H9 (cell line): ENCODE measurements around the gene NRP1. TPM values are rescaled to one million over a fixed set of nuclear protein-coding genes. Genes with fewer than 3 reads are reported as not detected.

Experiments
- DNase-seq: peaks from one replicate; pipeline ENCODE4 v3.0.0-alpha.2; 2017
- H2AFZ ChIP-seq: one replicate; pipeline ENCODE4 v1.6.1; 2013; ENCODE audit warnings: mild to moderate bottlenecking, low read length, control low read depth, moderate library complexity
- H2AK5ac ChIP-seq: 2 replicates; pipeline ENCODE4 v1.6.1; 2013; ENCODE audit warnings: low read length, control low read depth, mixed read lengths; ENCODE audit not compliant: insufficient read length
- H2BK120ac ChIP-seq: one replicate; pipeline ENCODE4 v1.6.1; 2013; ENCODE audit warnings: low read depth, mild to moderate bottlenecking, low read length, control low read depth, inconsistent platforms; ENCODE audit not compliant: poor library complexity, severe bottlenecking
- H2BK12ac ChIP-seq: 2 replicates; pipeline ENCODE4 v1.6.1; 2013; ENCODE audit warnings: low read length, control low read depth, mixed read lengths, low read depth; ENCODE audit not compliant: insufficient read length
- H2BK15ac ChIP-seq: 2 replicates; pipeline ENCODE4 v1.6.1; 2013; ENCODE audit warnings: low read depth, low read length, control low read depth
- H2BK20ac ChIP-seq: one replicate; pipeline ENCODE4 v1.6.1; 2013; ENCODE audit warnings: low read depth, mild to moderate bottlenecking, low read length, control low read depth, inconsistent platforms; ENCODE audit not compliant: poor library complexity, severe bottlenecking
- H2BK5ac ChIP-seq: 2 replicates; pipeline ENCODE4 v1.6.1; 2013; ENCODE audit warnings: low read length, control low read depth, mixed read lengths; ENCODE audit not compliant: insufficient read length
- H3K14ac ChIP-seq: 2 replicates; pipeline ENCODE4 v1.6.1; 2013; ENCODE audit warnings: low read length, control low read depth; ENCODE audit not compliant: insufficient read depth
- H3K18ac ChIP-seq: 2 replicates; pipeline ENCODE4 v1.6.1; 2013; ENCODE audit warnings: low read depth, mild to moderate bottlenecking, mixed read lengths, low read length, control low read depth; ENCODE audit not compliant: insufficient read length
- H3K23ac ChIP-seq: 2 replicates; pipeline ENCODE4 v1.6.1; 2013; ENCODE audit warnings: low read length, control low read depth, mixed read lengths, low read depth; ENCODE audit not compliant: insufficient read length
- H3K23me2 ChIP-seq: 2 replicates; pipeline ENCODE4 v1.6.1; 2013; ENCODE audit warnings: low read depth, mild to moderate bottlenecking, mixed read lengths, low read length, control low read depth; ENCODE audit not compliant: insufficient read length, poor library complexity, severe bottlenecking
- H3K27ac ChIP-seq: 2 replicates; pipeline ENCODE4 v1.5.1; 2013; ENCODE audit warnings: low read length, control low read depth, mixed read lengths, low read depth; ENCODE audit not compliant: insufficient read length
- H3K27me3 ChIP-seq: 2 replicates; pipeline ENCODE4 v1.6.1; 2013; ENCODE audit warnings: low read length, control low read depth, inconsistent platforms; ENCODE audit not compliant: insufficient read depth
- H3K4ac ChIP-seq: 2 replicates; pipeline ENCODE4 v1.6.1; 2013; ENCODE audit warnings: low read depth, mild to moderate bottlenecking, control low read depth, inconsistent platforms, low read length, moderate library complexity
- H3K4me1 ChIP-seq: 2 replicates; pipeline ENCODE4 v1.6.1; 2013; ENCODE audit warnings: low read length, control low read depth, inconsistent platforms; ENCODE audit not compliant: insufficient read depth
- H3K4me2 ChIP-seq: 2 replicates; pipeline ENCODE4 v1.6.1; 2013; ENCODE audit warnings: low read length, control low read depth, mixed read lengths; ENCODE audit not compliant: insufficient read length, insufficient read depth
- H3K56ac ChIP-seq: 2 replicates; pipeline ENCODE4 v1.6.1; 2013; ENCODE audit warnings: low read depth, mild to moderate bottlenecking, mixed read lengths, low read length, control low read depth; ENCODE audit not compliant: insufficient read length
- H3K79me1 ChIP-seq: 2 replicates; pipeline ENCODE4 v1.6.1; 2013; ENCODE audit warnings: low read depth, mild to moderate bottlenecking, moderate library complexity, low read length, control low read depth, inconsistent platforms; ENCODE audit not compliant: insufficient read depth, poor library complexity, severe bottlenecking
- H3K79me2 ChIP-seq: 2 replicates; pipeline ENCODE4 v1.6.1; 2013; ENCODE audit warnings: low read length, control low read depth, inconsistent platforms; ENCODE audit not compliant: insufficient read depth
- H3K9ac ChIP-seq: 2 replicates; pipeline ENCODE4 v1.6.1; 2013; ENCODE audit warnings: low read length, control low read depth, mixed read lengths; ENCODE audit not compliant: insufficient read length; ENCODE audit errors: extremely low read depth
- H3K9me3 ChIP-seq: one replicate; pipeline ENCODE4 v1.6.1; 2013; ENCODE audit warnings: low read depth, low read length, inconsistent platforms; ENCODE audit not compliant: control insufficient read depth
- H3T11ph ChIP-seq: one replicate; pipeline ENCODE4 v1.6.1; 2013; ENCODE audit warnings: mild to moderate bottlenecking, low read length, control low read depth, inconsistent platforms
- H4K20me1 ChIP-seq: one replicate; pipeline ENCODE4 v1.6.1; 2013; ENCODE audit not compliant: control insufficient read depth, insufficient read length, insufficient read depth
- H4K5ac ChIP-seq: 2 replicates; pipeline ENCODE4 v1.6.1; 2013; ENCODE audit warnings: low read depth, mild to moderate bottlenecking, mixed read lengths, low read length, control low read depth; ENCODE audit not compliant: insufficient read length
- H4K8ac ChIP-seq: replicated peaks from 2 replicates; pipeline ENCODE4 v1.6.1; 2013; ENCODE audit warnings: low read length, control low read depth, mixed read lengths, low read depth; ENCODE audit not compliant: insufficient read length
- H4K91ac ChIP-seq: 2 replicates; pipeline ENCODE4 v1.6.1; 2013; ENCODE audit warnings: low read depth, mild to moderate bottlenecking, moderate library complexity, mixed read lengths, low read length, control low read depth; ENCODE audit not compliant: insufficient read length
- H3K27ac Mint-ChIP-seq, 3 experiments: 2 replicates in 2 of 3; 3 replicates in 1 of 3; pipeline ENCODE4 v1.8.0; 2020 to 2021; ENCODE audit warnings: mixed read lengths in 3 of 3, mild to moderate bottlenecking in 1 of 3, moderate library complexity in 1 of 3
- H3K27me3 Mint-ChIP-seq: 2 replicates; pipeline ENCODE4 v1.8.0; 2021; ENCODE audit warnings: low read depth, mild to moderate bottlenecking, moderate library complexity, mixed read lengths
- H3K36me3 Mint-ChIP-seq, 3 experiments: 2 replicates in 2 of 3; 3 replicates in 1 of 3; pipeline ENCODE4 v1.8.0; 2020 to 2021; ENCODE audit warnings: low read depth in 3 of 3, mixed read lengths in 3 of 3; ENCODE audit not compliant: insufficient read depth in 1 of 3
- H3K4me1 Mint-ChIP-seq, 2 experiments: 2 replicates each; pipeline ENCODE4 v1.8.0; 2020; ENCODE audit warnings: mixed read lengths in 2 of 2
- H3K4me3 Mint-ChIP-seq, 2 experiments: 2 replicates in 1 of 2; 3 replicates in 1 of 2; pipeline ENCODE4 v1.8.0; 2020 to 2021; ENCODE audit warnings: mild to moderate bottlenecking in 2 of 2, mixed read lengths in 2 of 2, moderate library complexity in 1 of 2
- H3K9me3 Mint-ChIP-seq, 2 experiments: 2 replicates in 1 of 2; 3 replicates in 1 of 2; pipeline ENCODE4 v1.8.0; 2020; ENCODE audit warnings: mild to moderate bottlenecking in 2 of 2, mixed read lengths in 2 of 2, moderate library complexity in 1 of 2
- CTCF ChIP-seq: fragments of 200-600 bp; sonication (generic); conservative IDR thresholded peaks from 3 replicates; pipeline ENCODE4 v1.8.0; 2021; ENCODE audit warnings: antibody characterized with exemption, mild to moderate bottlenecking
- WGBS: extraction: QIAGEN DNeasy Blood & Tissue Kit; methylation state at CpG from one replicate; pipeline ENCODE4 v1.1.7; 2013; ENCODE audit warnings: missing lambda C conversion rate, low lambda C conversion rate, mixed read lengths; ENCODE audit not compliant: insufficient read length; ENCODE audit errors: extremely low coverage; 5-methylcytosine and 5-hydroxymethylcytosine counted together
- total RNA-seq: library from RNA; stranded (reverse); gene quantifications from 2 replicates; pipeline ENCODE4 v1.2.1, GENCODE V29; 2021

NRP1 gene
- total RNA-seq, 1 experiment from 2014 or later = 4.6 TPM

- Histone ChIP-seq H3K14ac (no peak overlapping the region), H2AFZ (no peak overlapping the region), H3K56ac (no peak overlapping the region), H3K4me2 (no peak overlapping the region), H3K9me3 (no peaks in the 10 kb centered on the region), H3K27ac (no peak overlapping the region), H2BK12ac (no peak overlapping the region), H3K79me1 (no peaks in the 10 kb centered on the region), H3K23ac (no peak overlapping the region), H2AK5ac (no peak overlapping the region), H4K8ac (no peak overlapping the region), H4K5ac (no peak overlapping the region), H3K27me3 (no peaks in the 10 kb centered on the region), H2BK5ac (no peak overlapping the region), H2BK20ac (no peak overlapping the region), H3K4me1 (no peaks in the 10 kb centered on the region), H3K4ac (no peak overlapping the region), H2BK15ac (no peak overlapping the region), H3K18ac (no peak overlapping the region), H4K20me1 (no peaks in the 10 kb centered on the region), H3K23me2 (no peaks in the 10 kb centered on the region), H3K79me2 (no peaks in the 10 kb centered on the region; the same call in 1 of the 2 replicates), H3K9ac (no peak overlapping the region), H3T11ph (no peak overlapping the region), H2BK120ac (no peak overlapping the region), H4K91ac (no peak overlapping the region)
- H3K4me1 Mint-ChIP-seq = peaks cover 6 to 8% of the 10 kb centered on the region in 2 experiments; a peak in 3 of 4 replicates
- whole genome bisulfite sequencing = no CpG with 5 or more reads among the region's 4 CpGs
- TF ChIP-seq CTCF = no peak
- H3K27ac Mint-ChIP-seq = no peak overlapping the region
- no peaks in the 10 kb centered on the region; a peak in 1 of 7 replicates for H3K36me3 Mint-ChIP-seq
- no peaks in the 10 kb centered on the region; the same call in 1 of the 2 replicates for H3K27me3 Mint-ChIP-seq
- no peaks in the 10 kb centered on the region for H3K9me3 Mint-ChIP-seq
- DNase-seq = no peak
- no peak overlapping the region for H3K4me3 Mint-ChIP-seq
Measured at GRCh38 chr10:33201056-33201780, 133.2 kb downstream of the NRP1 start.
